Measurements from ENCODE around the gene OSBPL10.

DNA sequence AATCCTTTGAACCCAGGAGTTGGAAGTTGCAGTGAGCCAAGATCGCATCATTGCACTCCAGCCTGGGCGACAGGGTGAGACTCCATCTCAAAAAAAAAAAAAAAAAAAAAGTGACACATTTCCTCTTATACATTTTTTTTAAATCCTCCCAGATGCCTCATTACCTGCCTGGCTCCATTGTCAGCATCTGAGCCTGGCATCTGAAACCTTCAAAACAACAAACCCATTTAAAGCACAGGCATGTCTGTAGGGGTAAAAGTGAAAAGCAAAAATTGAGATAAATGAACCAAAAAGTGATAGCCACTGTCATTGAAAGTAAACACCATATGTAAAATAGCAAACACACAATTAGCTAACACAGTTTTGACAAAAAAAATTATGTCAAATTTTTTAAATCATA lies 38.6 kb downstream of the OSBPL10 start:
- TF ChIP-seq, protein P1, sequence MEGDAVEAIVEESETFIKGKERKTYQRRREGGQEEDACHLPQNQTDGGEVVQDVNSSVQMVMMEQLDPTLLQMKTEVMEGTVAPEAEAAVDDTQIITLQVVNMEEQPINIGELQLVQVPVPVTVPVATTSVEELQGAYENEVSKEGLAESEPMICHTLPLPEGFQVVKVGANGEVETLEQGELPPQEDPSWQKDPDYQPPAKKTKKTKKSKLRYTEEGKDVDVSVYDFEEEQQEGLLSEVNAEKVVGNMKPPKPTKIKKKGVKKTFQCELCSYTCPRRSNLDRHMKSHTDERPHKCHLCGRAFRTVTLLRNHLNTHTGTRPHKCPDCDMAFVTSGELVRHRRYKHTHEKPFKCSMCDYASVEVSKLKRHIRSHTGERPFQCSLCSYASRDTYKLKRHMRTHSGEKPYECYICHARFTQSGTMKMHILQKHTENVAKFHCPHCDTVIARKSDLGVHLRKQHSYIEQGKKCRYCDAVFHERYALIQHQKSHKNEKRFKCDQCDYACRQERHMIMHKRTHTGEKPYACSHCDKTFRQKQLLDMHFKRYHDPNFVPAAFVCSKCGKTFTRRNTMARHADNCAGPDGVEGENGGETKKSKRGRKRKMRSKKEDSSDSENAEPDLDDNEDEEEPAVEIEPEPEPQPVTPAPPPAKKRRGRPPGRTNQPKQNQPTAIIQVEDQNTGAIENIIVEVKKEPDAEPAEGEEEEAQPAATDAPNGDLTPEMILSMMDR (conservative IDR thresholded peaks at IDR 0.05; ENCODE audit: low read length), result no peak
- no peak for TF ChIP-seq EZH2phosphoT487 (IDR thresholded peaks at IDR 0.05; ENCODE audit: borderline replicate concordance, low read depth, low read length)
